NCI-H446 (cell line): Measurements from ENCODE around the gene USP20.
"Not testable (repeated sequence)": the region's sequence is repeated elsewhere in the genome, so short reads cannot be mapped to it uniquely, and the experiment has no call there.

Source experiments
- DNase-seq, 2 experiments: peaks; one replicate each; lab custom pipeline; 2025; lab: John Stamatoyannopoulos, UW

USP20 gene

DNA sequence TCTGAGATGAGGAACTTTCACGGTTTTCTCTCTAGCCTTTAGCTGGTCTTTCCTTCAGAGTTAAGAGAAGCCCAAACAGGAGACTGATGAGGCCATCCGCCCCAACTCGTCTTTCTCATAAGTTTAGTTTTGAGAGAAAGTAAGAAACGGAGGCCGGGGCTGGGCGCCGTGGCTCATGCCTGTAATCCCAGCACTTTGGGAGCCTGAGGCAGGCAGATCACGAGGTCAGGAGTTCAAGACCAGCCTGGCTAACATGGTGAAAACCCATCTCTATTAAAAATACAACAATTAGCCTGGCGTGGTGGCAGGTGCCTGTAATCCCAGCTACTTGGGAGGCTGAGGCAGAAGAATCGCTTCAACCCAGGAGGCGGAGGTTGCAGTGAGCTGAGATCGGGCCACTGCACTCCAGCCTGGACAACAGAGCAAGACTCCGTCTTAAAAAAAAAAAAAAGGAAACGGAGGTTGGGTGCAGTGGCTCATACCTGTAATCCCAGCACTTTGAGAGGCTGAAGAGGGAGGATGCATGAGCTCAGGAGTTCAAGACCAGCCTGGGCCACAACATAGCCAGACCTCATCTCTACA is 55.6 kb downstream of the USP20 start:
- not testable (repeated sequence) for DNase-seq

DNA sequence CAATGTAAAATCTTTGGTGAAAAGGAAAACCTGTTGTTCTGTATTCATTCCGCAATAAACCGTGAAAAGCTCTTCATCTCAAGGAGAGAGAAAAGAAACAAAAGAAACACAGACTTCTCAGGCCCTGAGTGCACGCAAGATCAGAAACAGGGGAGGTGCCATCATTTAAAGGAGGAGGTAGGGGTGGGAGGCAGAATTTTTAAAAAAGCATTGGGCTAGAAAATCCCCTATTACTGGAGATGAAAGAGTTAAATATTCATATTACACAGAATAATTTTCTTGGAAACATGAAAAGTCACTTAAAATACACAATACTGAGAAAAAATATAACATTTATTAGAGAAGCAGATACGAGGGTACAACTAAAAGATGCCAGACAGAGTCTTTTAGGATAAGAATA is 56.3 kb downstream of the USP20 start:
- DNase-seq, result no peak

DNA sequence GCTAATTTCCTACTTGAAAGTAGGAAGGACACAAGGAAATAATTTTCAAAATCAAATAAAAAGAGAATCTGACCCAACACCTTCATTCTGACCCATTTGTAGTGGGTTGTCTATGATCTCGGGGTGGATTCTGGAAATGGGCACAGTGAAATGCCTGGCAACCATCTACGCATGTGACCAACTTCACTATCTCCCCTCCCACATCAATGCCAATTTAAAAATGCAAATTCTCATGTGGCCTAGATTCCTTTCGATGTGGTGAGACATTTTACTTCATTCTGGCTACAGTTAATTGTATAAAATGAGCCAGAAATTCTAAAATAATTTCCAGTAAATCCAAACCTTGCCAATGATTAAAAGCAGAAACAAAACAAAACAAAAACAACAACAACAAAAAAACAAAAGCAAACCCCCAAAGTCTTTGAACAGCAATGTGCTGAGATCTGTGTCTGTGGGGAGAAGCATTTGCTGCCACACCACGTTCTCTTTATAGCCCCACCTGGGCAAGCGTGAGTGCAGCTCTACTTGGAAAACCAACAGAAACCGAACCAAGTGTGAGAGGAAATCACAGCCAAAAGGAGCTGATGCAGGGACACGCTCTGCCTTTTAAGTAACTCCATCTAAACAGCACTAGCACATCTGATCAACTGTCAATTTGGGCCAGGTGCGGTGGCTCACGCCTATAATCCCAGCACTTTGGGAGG is 59.0 kb downstream of the USP20 start:
- no peak for DNase-seq

DNA sequence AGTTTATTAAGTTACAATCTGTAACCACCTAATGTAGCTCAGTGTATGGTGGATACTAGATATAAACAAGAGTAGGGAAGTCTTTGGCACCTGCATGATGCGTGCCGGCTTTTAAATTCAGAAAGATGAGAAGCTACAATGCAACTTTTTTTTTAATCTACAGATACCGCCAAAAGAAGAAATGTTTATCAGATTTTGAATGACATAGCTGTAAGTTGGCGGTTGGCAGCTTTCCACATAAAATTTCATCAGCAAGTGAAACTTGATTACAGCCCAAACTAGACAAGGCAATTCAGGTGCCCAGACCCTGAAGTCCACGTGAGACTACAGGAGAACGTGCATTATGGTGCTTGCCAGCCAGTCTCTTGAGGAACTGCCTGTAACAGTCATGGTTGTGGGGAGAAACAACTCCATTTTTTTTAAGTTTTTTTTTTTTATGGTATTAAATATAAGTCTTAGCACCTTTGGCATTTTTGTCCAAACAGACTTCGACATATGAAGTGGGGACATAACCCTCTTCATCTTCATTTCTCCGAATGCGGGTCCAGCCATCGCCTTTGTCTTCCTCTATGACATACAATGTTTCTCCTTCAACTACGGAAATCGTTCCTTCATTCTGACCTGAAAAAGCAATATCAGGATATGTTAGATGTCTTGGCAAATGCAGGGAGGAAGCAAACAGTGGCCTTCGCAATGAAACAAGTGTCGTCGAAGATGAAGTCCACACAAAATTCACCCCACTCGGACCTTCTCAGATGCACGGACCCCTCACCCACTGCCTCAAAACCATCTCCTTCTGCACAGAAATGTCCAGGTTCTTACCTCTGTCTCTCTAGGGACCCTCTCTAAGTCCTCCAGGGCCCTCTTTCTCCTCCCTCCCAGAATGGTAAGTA is 60.4 kb downstream of the USP20 start:
- DNase-seq, result no peak

DNA sequence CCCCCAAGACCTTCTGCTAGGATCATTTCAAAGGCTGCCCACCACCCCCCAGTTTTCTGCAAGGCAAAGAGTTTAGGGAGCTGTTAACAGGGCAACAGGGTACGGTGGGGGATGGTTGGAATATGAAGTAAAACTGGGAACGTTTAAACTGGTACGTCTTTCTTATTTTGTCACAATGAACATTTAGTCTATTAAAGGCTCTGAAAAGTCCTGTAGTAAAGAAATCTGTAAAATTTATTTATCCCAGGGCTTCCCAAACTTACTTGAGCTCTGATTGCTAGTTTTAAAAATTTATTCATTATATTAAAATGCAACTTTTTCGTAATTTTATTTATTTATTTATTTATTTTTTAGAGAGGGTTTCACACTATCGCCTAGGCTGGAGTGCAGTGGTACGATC is 62.0 kb downstream of the USP20 start:
- DNase-seq, result no peak

DNA sequence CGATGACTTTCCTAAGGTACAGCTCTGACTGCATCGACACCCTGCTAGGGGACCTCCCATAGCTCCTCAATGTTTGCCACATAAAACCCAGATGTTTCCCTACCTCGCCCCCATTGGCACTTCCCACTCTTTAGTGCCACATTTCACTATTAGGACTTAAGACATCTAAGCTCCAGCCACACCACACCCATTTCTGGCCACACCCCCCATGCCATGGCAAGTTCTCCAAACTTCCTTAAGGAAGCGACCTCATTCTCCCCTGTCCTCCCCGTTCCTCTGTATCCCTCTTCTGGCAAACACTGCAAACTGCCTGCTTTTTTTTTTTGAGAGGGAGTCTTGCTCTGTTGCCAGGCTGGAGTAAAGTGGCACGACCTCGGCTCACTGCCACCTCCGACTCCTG is 62.9 kb downstream of the USP20 start:
- DNase-seq, result no peak

DNA sequence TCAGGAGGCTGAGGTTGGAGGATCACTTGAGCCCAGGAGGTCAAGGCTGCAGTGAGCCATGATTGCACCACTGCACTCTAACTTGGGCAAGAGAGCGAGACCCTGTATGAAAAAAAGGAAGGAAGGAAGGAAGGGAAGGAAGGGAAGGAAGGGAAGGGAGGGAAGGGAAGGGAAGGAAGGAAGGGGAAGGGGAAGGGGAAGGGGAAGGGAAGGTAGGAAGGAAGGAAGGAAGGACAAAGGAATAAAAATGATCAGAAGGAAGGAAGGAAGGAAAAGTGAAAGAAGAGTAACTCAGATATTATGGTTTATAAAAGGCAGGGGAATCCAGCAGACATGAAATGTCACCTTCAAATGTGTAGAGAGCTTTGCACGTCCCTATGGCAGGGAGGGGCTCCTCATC is 64.4 kb downstream of the USP20 start:
- no peak for DNase-seq

DNA sequence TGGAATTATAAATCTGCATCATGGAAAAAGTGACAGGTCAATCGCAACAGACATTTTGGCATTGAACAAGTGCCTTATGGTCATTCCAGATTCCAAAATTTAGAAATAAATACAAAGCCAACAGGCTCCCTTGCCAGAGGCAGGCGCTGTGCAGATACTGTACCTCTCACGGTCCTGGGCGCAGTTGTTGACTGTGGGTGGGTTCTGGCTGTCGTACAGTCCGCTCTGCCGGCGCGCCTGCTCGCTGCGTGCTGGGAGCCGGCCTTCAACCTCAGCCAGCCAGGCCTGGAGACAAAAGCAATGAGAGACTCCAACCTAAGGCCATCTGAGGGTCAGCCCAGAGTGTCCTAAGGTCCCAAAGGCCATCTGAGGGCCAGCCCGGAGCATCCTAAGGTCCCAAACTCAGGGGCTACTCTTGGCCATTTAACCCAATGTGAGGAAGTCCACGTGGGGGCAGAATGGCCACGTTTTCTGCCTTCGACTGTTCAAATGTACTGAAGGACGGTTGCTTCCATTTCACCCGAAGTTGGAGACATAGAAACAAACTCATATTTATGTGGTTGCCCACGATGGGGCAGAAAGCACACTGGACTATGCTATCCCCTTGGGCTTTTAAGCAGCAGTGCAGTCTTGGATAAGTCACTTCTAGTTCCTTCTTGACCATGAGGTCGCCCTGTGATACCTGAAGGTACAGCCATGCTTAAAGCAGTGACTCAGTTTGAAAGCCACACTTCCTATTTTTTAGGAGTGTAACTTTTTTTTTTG is 65.2 kb downstream of the USP20 start:
- no peak for DNase-seq

DNA sequence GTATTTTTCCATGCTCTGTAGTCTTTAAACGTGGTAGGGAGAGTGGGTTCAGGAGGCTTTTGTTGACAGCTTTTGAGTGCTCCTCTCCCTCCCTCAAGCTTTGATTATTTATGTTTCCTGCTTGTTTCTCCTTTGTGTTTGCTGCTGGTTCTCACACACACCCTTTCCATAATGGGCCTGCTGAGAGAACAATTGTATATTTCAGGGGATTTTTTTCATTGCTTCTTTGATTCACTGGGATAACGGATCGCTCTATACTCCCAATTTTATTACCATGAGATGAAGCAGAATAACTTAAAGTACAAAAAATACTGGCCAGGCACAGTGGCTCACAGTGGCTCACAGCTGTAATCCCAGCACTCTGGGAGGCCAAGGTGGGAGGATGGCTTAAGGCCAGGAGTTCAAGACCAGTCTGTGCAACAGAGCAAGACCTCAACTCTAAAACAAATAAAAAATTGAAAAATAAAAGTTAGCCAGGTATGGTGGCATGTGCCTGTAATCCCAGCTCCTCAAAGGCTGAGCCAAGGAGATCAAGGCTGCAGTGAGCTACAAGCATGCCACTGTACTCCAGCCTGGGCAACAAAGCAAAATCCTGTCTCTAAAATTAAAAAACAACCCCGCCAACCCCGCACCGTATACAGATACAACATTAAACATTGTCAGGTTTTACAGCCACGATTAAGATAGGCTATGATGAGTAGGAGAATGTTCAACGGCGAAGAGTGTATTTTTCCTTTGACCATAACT is 66.9 kb downstream of the USP20 start:
- no peak for DNase-seq

DNA sequence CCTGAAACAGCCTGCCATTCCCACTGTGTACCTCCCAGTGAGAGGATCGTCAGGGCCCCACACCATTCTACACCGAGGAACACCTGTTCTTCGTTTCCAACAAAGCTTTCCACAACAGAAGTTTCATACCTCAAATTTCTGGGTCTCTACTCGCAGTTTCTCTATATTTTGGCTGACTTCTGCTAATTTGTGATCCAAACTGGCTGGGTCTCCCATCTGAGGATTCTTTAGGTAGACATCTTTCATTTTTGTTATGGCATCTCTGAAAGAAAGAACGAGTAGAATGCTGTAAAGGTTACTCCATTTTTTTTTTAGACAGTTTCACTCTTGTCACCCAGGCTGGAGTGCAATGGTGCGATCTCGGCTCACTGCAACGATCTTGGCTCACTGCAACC is 67.5 kb downstream of the USP20 start:
- no peak for DNase-seq

DNA sequence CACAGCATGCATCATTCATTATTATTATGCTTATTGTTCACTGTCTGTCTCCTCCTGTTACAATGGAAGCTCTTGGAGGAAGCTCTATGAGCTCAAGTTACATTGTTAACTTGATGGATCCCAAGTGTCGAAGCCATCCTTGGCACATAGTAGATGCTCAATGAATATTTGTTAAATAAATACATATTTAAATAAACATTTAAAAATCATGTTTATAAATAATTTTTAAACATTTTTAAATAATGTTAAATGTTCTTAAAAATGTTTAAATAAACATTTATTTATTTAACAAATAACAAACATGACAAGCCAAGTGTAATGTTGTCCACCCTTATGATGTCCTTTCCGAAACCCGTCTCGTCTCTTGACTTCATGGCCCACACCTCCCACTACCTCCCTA is 69.5 kb downstream of the USP20 start:
- no peak for DNase-seq

DNA sequence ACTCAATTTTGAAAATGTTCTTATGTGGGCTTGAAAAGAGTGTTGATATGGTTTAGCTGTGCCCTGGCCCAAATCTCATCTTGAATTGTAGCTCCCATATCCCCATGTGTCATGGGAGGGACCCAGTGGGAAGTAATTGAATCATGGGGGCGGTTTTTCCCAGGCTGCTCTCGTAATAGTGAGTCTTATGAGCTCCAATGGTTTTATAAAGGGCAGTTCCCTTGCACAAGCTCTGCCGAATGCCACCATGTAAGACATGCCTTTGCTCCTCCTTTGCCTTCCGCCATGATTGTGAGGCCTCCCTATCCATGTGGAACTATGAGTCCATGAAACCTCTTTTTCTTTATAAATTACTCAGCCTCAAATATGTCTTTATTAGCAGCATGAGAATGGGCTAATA is 71.0 kb downstream of the USP20 start:
- DNase-seq, result no peak

DNA sequence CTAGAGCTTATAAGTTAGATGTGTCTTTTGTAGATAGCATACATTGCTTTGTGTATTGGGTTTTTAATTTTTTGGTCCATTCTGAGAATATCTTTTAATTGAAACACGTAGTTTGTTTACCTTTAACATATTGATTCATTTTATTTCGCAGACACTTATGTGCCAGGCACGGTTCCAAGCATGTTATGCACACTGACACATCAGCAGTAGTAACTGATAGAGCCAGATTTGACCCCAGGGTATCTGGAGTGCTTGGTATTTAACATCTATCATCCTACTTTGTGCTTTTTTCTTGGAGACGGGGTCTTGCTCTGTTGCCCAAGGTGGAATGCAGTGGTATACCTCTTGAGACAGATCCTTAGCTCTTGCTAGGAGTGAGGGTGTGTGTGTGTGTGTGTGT is 71.9 kb downstream of the USP20 start:
- DNase-seq, result no peak

DNA sequence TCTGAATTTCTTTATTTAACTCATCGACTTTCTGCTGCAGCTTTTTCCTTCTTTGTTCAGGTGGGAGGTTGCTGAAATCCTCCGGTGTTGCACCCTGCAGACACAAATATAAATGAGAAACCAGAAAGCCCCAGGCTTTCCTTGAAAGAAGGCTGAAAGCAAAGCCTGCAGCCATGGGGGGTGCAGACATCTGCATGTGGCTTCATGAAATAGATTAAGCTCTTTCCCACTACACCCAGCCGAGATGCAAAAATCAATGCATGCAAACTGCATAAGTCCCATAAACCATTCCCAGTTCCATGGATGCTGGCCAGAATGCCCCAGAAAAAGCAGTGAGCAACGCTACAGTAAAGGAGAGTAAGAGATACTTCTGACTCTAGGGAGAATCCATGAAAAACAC is 73.6 kb downstream of the USP20 start:
- DNase-seq, result no peak

DNA sequence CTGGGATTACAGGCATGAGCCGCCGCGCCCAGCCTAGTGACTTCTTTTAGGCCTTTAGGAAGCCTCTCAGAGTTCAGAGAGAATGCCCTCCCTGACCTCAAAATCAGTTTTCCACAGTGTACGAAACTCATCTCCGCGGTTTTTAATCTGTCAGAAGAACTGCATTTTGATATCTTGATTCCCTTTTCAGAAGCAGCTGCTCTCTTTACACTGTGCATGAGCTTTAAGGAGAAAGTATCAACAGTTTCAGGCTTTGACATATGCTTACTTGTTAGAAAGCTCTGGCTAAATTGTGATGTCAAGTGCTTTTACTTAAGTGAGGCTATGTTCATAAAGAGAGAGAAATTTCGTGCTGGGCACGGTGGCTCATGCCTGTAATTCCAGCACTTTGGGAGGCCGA is 74.6 kb downstream of the USP20 start:
- DNase-seq, result no peak

DNA sequence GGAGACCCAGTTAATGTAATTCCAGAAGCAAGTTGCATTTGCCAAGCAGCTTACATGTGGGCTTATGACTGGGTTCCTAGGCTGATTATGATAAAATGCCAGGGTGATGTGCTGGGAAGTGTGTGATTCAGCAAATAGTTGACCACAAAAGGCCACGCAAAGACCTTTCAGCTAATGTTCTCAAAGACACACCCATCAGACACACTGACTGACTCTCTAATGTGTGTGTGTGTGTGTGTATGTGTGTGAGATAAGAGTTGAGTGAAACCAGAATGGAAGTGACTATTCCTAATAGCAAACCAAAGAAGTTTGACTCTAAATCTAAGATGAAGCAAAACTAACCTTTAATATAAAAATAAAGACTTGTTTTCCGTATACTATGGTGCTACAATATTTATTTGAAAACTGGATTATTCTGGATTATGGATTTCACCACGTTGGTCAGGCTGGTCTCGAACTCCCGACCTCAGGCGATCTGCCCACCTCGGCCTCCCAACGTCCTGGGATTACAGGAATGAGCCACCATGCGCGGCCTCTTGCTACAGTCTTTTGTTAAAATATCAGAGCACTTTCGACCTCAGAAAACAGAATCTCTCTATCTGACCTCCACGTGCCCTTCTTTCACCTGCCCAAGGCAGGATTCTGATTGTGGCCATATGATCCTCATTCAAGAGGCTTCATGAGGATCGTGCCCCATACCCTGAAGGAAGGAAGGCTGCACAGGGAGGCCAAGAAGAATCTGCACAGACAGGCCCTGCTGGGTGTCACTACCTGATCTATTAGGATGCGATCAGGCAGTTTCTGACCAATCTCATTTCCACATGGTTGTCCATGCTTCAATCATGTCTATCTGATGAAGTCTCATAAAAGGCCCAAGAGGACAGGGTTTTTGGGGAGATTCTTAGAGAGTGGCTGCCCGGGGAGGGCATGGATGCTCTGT is 75.6 kb downstream of the USP20 start:
- no peak for DNase-seq

DNA sequence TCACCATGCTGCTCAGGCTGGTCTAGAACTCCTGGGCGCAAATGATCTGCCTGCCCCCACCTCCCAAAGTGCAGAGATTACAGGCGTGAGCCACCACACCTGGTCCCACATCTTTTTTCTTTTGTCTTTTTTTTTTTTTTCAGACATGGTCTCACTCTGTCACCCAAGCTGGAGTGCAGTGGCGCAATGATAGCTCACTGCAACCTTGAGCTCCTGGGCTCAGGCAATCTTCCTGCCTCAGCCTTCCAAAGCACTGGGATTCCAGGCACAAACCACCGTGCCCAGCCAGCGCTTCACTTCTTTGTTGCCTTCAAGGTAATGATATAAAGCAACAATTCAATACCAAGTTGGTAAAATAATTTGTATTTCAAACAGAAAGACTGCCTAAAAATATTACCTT is 78.8 kb downstream of the USP20 start:
- DNase-seq, result no peak

DNA sequence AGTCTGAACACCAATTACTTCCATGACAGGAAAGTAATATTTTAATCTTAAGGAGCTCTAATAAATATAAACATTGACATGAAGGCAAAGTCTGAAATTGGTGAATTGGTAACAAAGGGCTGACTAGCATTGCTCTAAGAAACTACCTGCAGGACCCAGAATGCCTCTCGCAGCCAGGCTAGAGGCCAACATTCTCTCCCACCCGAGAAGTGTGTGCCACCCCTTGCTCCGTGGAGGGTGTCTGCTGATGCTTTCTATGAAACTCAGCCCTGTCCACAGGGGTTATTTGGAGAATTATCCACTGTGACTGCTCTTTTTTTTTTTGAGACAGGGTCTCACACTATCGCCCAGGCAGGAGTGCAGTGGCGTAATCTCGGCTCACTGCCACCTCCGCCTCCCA is 81.4 kb downstream of the USP20 start:
- no peak for DNase-seq

DNA sequence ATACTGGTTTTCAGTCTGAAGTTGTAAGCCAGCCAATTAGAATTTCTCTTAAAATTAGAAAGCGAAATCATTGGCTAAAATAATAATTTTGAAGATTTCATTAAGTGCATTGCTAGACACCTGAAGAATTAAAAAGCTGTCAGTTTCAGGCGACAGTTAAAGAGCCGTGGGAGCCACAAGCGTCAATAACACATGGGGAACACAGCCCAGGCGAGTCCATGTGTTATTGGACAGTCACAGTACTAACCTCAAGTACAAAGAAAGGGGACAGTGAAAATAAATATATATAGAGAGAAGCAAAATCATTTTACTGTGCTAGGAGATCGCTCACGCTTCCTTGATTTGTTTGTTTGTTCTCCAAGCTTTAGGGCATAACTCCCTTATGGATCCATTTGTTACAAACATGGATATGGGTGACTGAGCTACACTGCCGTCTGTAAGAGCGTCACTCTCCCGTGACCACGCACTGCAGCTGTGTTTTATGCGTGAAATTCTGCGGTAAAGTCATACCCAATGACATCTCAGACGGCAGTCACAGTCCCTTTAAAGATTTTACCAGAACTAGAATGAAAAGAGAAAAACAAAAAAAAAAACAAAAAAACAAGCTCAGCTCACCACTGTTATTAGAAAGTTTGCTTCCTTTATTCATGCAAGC is 83.2 kb downstream of the USP20 start:
- DNase-seq, result no peak

DNA sequence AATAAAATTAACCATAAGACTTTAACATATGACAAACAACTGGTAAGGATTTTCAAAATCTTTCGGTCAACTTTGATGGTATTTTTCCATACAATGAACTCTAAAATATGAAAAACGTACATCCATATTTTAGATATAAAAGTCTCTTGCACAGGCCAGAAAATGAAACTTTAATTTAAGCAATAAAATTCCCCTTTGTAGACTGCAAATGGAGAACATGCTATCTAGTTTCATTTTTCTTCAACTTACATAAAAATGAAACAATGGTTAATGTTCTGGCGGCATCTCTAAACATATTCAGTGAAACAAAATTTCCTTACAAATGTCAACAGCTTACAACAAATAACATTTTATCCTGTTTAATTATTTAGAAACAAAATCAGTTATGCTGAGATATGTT is 84.0 kb downstream of the USP20 start:
- no peak for DNase-seq
